Measurements from ENCODE around the gene ASIC2. TPM values are rescaled to one million over a fixed set of nuclear protein-coding genes. Genes with fewer than 3 reads are reported as not detected.

The ASIC2 gene
- total and polyA plus RNA-seq, 2 donors (not counting 3 experiments of a cell fraction or from before 2014, with no cell fraction given): not detected

DNA sequence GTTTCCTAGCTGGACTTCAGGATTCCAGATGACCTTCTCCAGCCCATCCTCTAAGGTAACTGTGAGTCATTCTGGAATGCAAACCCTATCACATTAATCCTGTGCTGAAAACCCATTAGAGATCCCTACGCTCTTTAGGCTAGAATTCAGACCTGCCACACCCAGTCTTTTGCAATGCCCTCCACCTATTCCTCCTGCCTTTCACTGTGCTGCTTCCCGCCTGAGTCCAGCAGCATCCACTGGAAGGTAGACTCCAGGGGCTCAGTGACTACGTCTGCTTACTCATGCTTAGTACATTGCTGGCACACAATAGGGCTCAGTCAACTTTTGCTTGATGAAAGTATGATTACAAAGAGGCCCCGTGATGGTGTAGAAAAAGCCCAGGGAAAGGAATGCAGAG, 180.3 kb downstream of the ASIC2 start:
- Histone ChIP-seq H3K9ac (replicated peaks; ENCODE audit: extremely low read depth, insufficient read depth, low read length) (no peak overlapping the region), H3K4me2 (ENCODE audit: insufficient read depth, low read length) (no peak overlapping the region), H3K27ac (ENCODE audit: insufficient read depth, low read depth, low read length) (no peak overlapping the region), H3K4me1 (ENCODE audit: control insufficient read depth, extremely low read depth, insufficient read depth, low read length) (no peaks in the 10 kb centered on the region), H3K36me3 (ENCODE audit: control insufficient read depth in 2 of 2, extremely low read depth in 1 of 2, insufficient read depth in 2 of 2, low read length in 2 of 2) (no peaks in the 10 kb centered on the region), H3K79me2 (ENCODE audit: control insufficient read depth, insufficient read depth, low read length) (no peaks in the 10 kb centered on the region), H3K9me3 (replicated peaks; ENCODE audit: control insufficient read depth, insufficient read depth, low read length) (no peaks in the 10 kb centered on the region), H3K27me3 (ENCODE audit: control insufficient read depth in 2 of 2, insufficient read depth in 2 of 2, low read length in 2 of 2) (no peaks in the 10 kb centered on the region), H4K20me1 (replicated peaks; ENCODE audit: control insufficient read depth, extremely low read depth, insufficient read depth, low read length) (no peaks in the 10 kb centered on the region), H2AFZ (ENCODE audit: low read depth, low read length) (no peak overlapping the region), H3K4me3 (replicated peaks in 1 of 3; ENCODE audit: insufficient read depth in 1 of 3, low read depth in 1 of 3, low read length in 3 of 3) (no peak overlapping the region), H3K9me1 (replicated peaks; ENCODE audit: control insufficient read depth, extremely low read depth, insufficient read depth, low read length) (no peaks in the 10 kb centered on the region)
- FAIRE-seq (no peak), DNase-seq (ENCODE audit: low read depth, low spot score) (no peak)
- ChIA-PET POLR2A (no interaction called here), CTCF (no interaction called here)
- no TSS peak for BruUV-seq (replicated peaks)
- TF ChIP-seq POLR2AphosphoS5 (IDR thresholded peaks at IDR 0.05; ENCODE audit: insufficient read depth, low read depth, low read length): no peak
- intact Hi-C loops (cut with micrococcal nuclease) (loop anchor here (2.0 kb wide), 1 partner anchor 32 kb away; no protein-coding TSS in a partner anchor), dilution Hi-C loops (cut with MboI; ENCODE audit: extremely low pct_ligation_motif_present, low sequenced_read_pairs) (no loop called here)

DNA sequence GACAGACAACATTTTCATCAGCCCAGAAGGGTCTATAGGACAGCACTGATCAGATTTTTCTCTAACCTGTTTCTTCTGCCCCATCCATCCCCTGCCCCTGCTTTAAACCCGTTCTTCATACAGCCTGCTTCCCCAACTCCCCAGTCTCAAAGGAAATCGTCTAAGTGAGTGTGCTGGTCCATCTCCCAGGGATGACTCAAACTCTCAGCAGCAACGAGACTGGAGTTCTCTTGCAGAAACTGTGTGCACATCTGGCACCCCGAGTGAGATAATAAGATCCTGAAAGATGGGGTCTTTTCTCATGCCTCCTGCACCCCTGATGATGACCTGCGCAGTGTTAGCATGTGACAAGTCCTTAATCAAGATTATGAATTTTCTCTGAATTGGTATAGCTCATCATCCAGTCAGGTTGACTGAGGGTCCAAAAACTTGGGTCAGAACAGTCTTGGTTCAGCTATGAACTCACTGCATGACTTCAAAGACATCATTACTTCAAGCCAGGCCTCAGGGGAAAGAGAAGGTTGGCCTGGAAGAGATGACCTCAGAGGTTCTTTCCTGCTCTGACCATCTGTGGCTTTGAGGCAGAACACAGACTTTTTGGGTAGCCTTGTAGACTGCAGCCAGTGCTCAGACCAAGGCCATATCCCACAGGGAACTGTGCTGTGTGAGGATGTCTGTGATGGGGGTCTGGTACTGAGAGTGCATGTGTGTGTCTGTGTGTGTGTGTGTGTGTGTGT, 183.6 kb downstream of the ASIC2 start:
- no peak overlapping the region for H3K27ac ChIP-seq (ENCODE audit: insufficient read depth, low read depth, low read length)
- BruUV-seq (replicated peaks): no TSS peak
- H3K9me3 ChIP-seq (replicated peaks; ENCODE audit: control insufficient read depth, insufficient read depth, low read length): no peaks in the 10 kb centered on the region
- POLR2A ChIA-PET: no interaction called here
- no peak overlapping the region for H3K4me2 ChIP-seq (ENCODE audit: insufficient read depth, low read length)
- TF ChIP-seq, protein P1, sequence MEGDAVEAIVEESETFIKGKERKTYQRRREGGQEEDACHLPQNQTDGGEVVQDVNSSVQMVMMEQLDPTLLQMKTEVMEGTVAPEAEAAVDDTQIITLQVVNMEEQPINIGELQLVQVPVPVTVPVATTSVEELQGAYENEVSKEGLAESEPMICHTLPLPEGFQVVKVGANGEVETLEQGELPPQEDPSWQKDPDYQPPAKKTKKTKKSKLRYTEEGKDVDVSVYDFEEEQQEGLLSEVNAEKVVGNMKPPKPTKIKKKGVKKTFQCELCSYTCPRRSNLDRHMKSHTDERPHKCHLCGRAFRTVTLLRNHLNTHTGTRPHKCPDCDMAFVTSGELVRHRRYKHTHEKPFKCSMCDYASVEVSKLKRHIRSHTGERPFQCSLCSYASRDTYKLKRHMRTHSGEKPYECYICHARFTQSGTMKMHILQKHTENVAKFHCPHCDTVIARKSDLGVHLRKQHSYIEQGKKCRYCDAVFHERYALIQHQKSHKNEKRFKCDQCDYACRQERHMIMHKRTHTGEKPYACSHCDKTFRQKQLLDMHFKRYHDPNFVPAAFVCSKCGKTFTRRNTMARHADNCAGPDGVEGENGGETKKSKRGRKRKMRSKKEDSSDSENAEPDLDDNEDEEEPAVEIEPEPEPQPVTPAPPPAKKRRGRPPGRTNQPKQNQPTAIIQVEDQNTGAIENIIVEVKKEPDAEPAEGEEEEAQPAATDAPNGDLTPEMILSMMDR (IDR thresholded peaks at IDR 0.05; ENCODE audit: extremely low read depth in 1 of 2, insufficient read depth in 1 of 2, low read depth in 1 of 2, low read length in 2 of 2): no peak
- TF ChIP-seq, protein P2, sequence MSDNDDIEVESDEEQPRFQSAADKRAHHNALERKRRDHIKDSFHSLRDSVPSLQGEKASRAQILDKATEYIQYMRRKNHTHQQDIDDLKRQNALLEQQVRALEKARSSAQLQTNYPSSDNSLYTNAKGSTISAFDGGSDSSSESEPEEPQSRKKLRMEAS (IDR thresholded peaks at IDR 0.05; ENCODE audit: insufficient read depth, insufficient read length): no peak
- TF ChIP-seq EZH2 (IDR thresholded peaks at IDR 0.05; ENCODE audit: borderline replicate concordance, low read depth, low read length, severe bottlenecking): no peak
- TF ChIP-seq JUN (IDR thresholded peaks at IDR 0.05; ENCODE audit: borderline replicate concordance, insufficient read depth, insufficient read length, low read depth): no peak
- TF ChIP-seq GATA2 (IDR thresholded peaks at IDR 0.05; ENCODE audit: insufficient read depth, insufficient read length, low read depth, low read length): no peak
- no peak for TF ChIP-seq POLR2AphosphoS5 (IDR thresholded peaks at IDR 0.05; ENCODE audit: insufficient read depth, low read depth, low read length)
- TF ChIP-seq POLR2A (IDR thresholded peaks at IDR 0.05; ENCODE audit: low read depth, low read length): no peak
- TF ChIP-seq MYC (IDR thresholded peaks at IDR 0.05; ENCODE audit: low read depth, low read length): no peak
- TF ChIP-seq FOS (IDR thresholded peaks at IDR 0.05; ENCODE audit: borderline replicate concordance, insufficient read depth, low read length): no peak
- no peak overlapping the region for H3K4me3 ChIP-seq (replicated peaks in 1 of 3; ENCODE audit: insufficient read depth in 1 of 3, low read depth in 1 of 3, low read length in 3 of 3)
- no peak overlapping the region for H3K9ac ChIP-seq (replicated peaks; ENCODE audit: extremely low read depth, insufficient read depth, low read length)
- no peaks in the 10 kb centered on the region for H4K20me1 ChIP-seq (replicated peaks; ENCODE audit: control insufficient read depth, extremely low read depth, insufficient read depth, low read length)
- FAIRE-seq (no peak), DNase-seq (ENCODE audit: low read depth, low spot score) (no peak)
- H3K79me2 ChIP-seq (ENCODE audit: control insufficient read depth, insufficient read depth, low read length): no peaks in the 10 kb centered on the region
- H3K27me3 ChIP-seq (ENCODE audit: control insufficient read depth in 2 of 2, insufficient read depth in 2 of 2, low read length in 2 of 2): no peaks in the 10 kb centered on the region
- no peaks in the 10 kb centered on the region for H3K4me1 ChIP-seq (ENCODE audit: control insufficient read depth, extremely low read depth, insufficient read depth, low read length)
- no peak overlapping the region for H2AFZ ChIP-seq (ENCODE audit: low read depth, low read length)
- CTCF ChIA-PET: no interaction called here
- H3K36me3 ChIP-seq (ENCODE audit: control insufficient read depth in 2 of 2, extremely low read depth in 1 of 2, insufficient read depth in 2 of 2, low read length in 2 of 2): no peaks in the 10 kb centered on the region
- dilution Hi-C loops (cut with MboI; ENCODE audit: extremely low pct_ligation_motif_present, low sequenced_read_pairs) (no loop called here), intact Hi-C loops (cut with micrococcal nuclease) (no loop called here)
- H3K9me1 ChIP-seq (replicated peaks; ENCODE audit: control insufficient read depth, extremely low read depth, insufficient read depth, low read length): no peaks in the 10 kb centered on the region

Data from endothelial cell of umbilical vein (primary cell).